Measurements from ENCODE around the gene OGFOD1. TPM values are rescaled to one million over a fixed set of nuclear protein-coding genes. Genes with fewer than 3 reads are reported as not detected.

The OGFOD1 gene
- total and polyA plus RNA-seq, 9 of the 15 experiments (the other 6 are each of a cell fraction or from before 2014, with no cell fraction given), result 60.4 to 134 (median 85.8) TPM

DNA sequence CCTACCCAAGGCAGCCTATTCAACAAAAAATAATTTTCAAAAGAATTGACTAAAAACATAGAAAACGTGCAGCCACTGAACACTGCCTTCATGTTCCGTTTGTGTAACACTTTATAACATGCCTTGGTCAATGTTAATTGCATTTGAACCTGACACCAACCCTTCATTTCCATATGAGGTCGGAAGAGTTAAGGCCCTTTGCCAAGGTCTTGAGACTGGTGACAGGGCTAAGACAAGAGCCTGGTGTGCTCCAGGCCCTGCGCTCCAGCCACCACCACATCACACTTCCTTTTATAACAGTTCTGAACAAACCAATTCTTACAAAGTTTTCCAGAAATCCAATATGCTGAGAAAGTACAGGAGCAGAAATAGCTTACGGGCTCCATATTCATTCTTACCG, 64.3 kb downstream of the OGFOD1 start:
- H4K20me1 ChIP-seq (replicated peaks; ENCODE audit: control insufficient read depth, insufficient read depth, low read length), result no peaks in the 10 kb centered on the region
- TF ChIP-seq HNRNPLL (IDR thresholded peaks at IDR 0.05; ENCODE audit: low read depth, low read length, poor library complexity, severe bottlenecking), result no peak
- TF ChIP-seq ARHGAP35 (IDR thresholded peaks at IDR 0.05; ENCODE audit: partially characterized antibody), result no peak
- no peak for TF ChIP-seq KAT8 (IDR thresholded peaks at IDR 0.05; ENCODE audit: low read depth)
- TF ChIP-seq CBX2 (IDR thresholded peaks at IDR 0.05; ENCODE audit: insufficient read depth, low read length, poor library complexity, severe bottlenecking), result no peak
- no peak for TF ChIP-seq SMARCA4 (IDR thresholded peaks at IDR 0.05)
- no peak for TF ChIP-seq NR2C1 (IDR thresholded peaks at IDR 0.05)
- no peak for TF ChIP-seq NR2C1 (tag; IDR thresholded peaks at IDR 0.05)
- TF ChIP-seq CLOCK (CRISPR knock-in tag; IDR thresholded peaks at IDR 0.05; ENCODE audit: borderline replicate concordance), result no peak
- TF ChIP-seq GATA2 (CRISPR knock-in tag; IDR thresholded peaks at IDR 0.05), result no peak
- TF ChIP-seq ZEB2 (IDR thresholded peaks at IDR 0.05), result no peak
- no peak for TF ChIP-seq STAG1 (CRISPR knock-in tag; IDR thresholded peaks at IDR 0.05; ENCODE audit: borderline replicate concordance)
- TF ChIP-seq, protein P1, sequence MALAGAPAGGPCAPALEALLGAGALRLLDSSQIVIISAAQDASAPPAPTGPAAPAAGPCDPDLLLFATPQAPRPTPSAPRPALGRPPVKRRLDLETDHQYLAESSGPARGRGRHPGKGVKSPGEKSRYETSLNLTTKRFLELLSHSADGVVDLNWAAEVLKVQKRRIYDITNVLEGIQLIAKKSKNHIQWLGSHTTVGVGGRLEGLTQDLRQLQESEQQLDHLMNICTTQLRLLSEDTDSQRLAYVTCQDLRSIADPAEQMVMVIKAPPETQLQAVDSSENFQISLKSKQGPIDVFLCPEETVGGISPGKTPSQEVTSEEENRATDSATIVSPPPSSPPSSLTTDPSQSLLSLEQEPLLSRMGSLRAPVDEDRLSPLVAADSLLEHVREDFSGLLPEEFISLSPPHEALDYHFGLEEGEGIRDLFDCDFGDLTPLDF (CRISPR knock-in tag; IDR thresholded peaks at IDR 0.05), result no peak
- no peak for TF ChIP-seq MED1 (CRISPR knock-in tag; IDR thresholded peaks at IDR 0.05; ENCODE audit: borderline replicate concordance)
- TF ChIP-seq GTF2F1 (IDR thresholded peaks at IDR 0.05; ENCODE audit: low read depth, low read length), result no peak
- no peak for TF ChIP-seq RERE (CRISPR knock-in tag; IDR thresholded peaks at IDR 0.05; ENCODE audit: borderline replicate concordance)
- no peak overlapping the region for H2AFZ ChIP-seq (ENCODE audit: low read depth, low read length)
- FAIRE-seq (no peak), ATAC-seq (no peak), DNase-seq (ENCODE audit: extremely low read depth in 1 of 4, low spot score in 3 of 4) (no peak)
- in situ Hi-C loops (cut with MboI), result no loop called here
- CTCF ChIA-PET (ENCODE audit: low intra/inter-chr PET ratio), result no interaction called here
- WGBS (ENCODE audit: insufficient coverage, low coverage, missing lambda C conversion rate), result 45% methylated on average over 6 of the region's 6 CpGs
- no peak overlapping the region for H3K9ac ChIP-seq (ENCODE audit: insufficient read depth in 1 of 2, low read depth in 2 of 2, low read length in 2 of 2)
- no peaks in the 10 kb centered on the region for H3K9me3 ChIP-seq (replicated peaks; ENCODE audit: control insufficient read depth, insufficient read depth, low read depth, low read length)
- H3K27me3 ChIP-seq (ENCODE audit: control insufficient read depth in 2 of 2, insufficient read depth in 2 of 2, low read length in 2 of 2), result no peaks in the 10 kb centered on the region
- no peaks in the 10 kb centered on the region for H3K79me2 ChIP-seq (ENCODE audit: control insufficient read depth, insufficient read depth, low read length)
- no peaks in the 10 kb centered on the region for H3K36me3 ChIP-seq (ENCODE audit: control insufficient read depth, insufficient read depth, low read length)
- POLR2A ChIA-PET, result interaction anchor here (0.9 to 1.4 kb wide), 4 partner anchors 9 to 45 kb away, joined by 3 to 6 read pairs (median 4); no protein-coding TSS in a partner anchor
- no peak overlapping the region for H3K27ac ChIP-seq (ENCODE audit: extremely low read depth, low read depth, low read length)
- no peak overlapping the region for H3K4me3 ChIP-seq
- no TSS peak for BruUV-seq (replicated peaks)
- no peaks in the 10 kb centered on the region for H3K9me1 ChIP-seq (ENCODE audit: control insufficient read depth, insufficient read depth, low read length)
- intact Hi-C loops (cut with micrococcal nuclease), result loop anchor here (10.0 kb wide), 1 partner anchor 161 kb away; no protein-coding TSS in a partner anchor
- peaks cover 9 to 13% of the 10 kb centered on the region in 2 experiments for H3K4me1 ChIP-seq (replicated peaks in 1 of 2; ENCODE audit: control insufficient read depth in 2 of 2, insufficient read depth in 2 of 2, low read length in 2 of 2)
- H3K4me2 ChIP-seq (ENCODE audit: insufficient read depth, low read length), result no peak overlapping the region
